Endothelial cell of umbilical vein (primary cell): Measurements from ENCODE around the gene SLC38A11. TPM values are rescaled to one million over a fixed set of nuclear protein-coding genes. Genes with fewer than 3 reads are reported as not detected.

Experiments used
- BruUV-seq: library from RNA; stranded (reverse); fragments of 400-500 nt; replicated peaks from 2 replicates; lab custom pipeline; 2021; lab: Mats Ljungman, UMichigan
- CTCF ChIA-PET: fragments of 300-600, 350-600 bp; sonication (Branson Sonifier 250); formaldehyde crosslinking; loops from one replicate; lab custom pipeline; 2021; ENCODE audit warnings: antibody characterized with exemption, inconsistent platforms; lab: Charles Lee
- POLR2A ChIA-PET: fragments of 300-600, 350-600 bp; sonication (Branson Sonifier 250); formaldehyde crosslinking; loops from one replicate; lab custom pipeline; 2021; ENCODE audit warnings: antibody characterized with exemption, inconsistent platforms; lab: Charles Lee
- DNase-seq: peaks from one replicate; pipeline ENCODE4 v3.0.0-alpha.2; 2011; ENCODE audit warnings: low read depth, low spot score
- FAIRE-seq: peaks from 2 replicates; lab custom pipeline; 2011; peaks lifted over from hg19 to GRCh38; lab: Jason Lieb, UNC
- H2AFZ ChIP-seq: 2 replicates; pipeline ENCODE4 v1.6.0; 2012; ENCODE audit warnings: low read depth, low read length, control low read depth, inconsistent platforms
- H3K27ac ChIP-seq: 2 replicates; pipeline ENCODE4 v1.5.1; 2011; ENCODE audit warnings: low read depth, mild to moderate bottlenecking, control low read depth, low read length, moderate library complexity; ENCODE audit not compliant: insufficient read depth
- H3K27me3 ChIP-seq, 2 experiments: 2 replicates each; pipeline versions ENCODE4 v1.6.0 to v1.6.1; 2011; ENCODE audit warnings: low read length in 2 of 2, mixed read lengths in 1 of 2; ENCODE audit not compliant: control insufficient read depth in 2 of 2, insufficient read depth in 2 of 2
- H3K36me3 ChIP-seq, 2 experiments: 2 replicates in 1 of 2; 3 replicates in 1 of 2; pipeline ENCODE4 v1.5.1; 2011; ENCODE audit warnings: low read length in 2 of 2, mild to moderate bottlenecking in 1 of 2, moderate library complexity in 1 of 2; ENCODE audit not compliant: control insufficient read depth in 2 of 2, insufficient read depth in 2 of 2; ENCODE audit errors: extremely low read depth in 1 of 2
- H3K4me1 ChIP-seq: 3 replicates; pipeline ENCODE4 v1.5.1; 2011; ENCODE audit warnings: mild to moderate bottlenecking, low read length; ENCODE audit not compliant: control insufficient read depth, insufficient read depth; ENCODE audit errors: extremely low read depth
- H3K4me2 ChIP-seq: 2 replicates; pipeline ENCODE4 v1.6.1; 2011; ENCODE audit warnings: low read length, control low read depth, mixed read lengths; ENCODE audit not compliant: insufficient read depth
- H3K4me3 ChIP-seq, 3 experiments: fragments of 200-600 bp in 1 of 3; sonication (generic), shearing (Covaris generic) in 1 of 3; replicated peaks in 1 of 3; 2 replicates each; pipeline ENCODE4 v1.5.1; 2011 to 2016; ENCODE audit warnings: control low read depth in 3 of 3, low read length in 3 of 3, mild to moderate bottlenecking in 2 of 3, inconsistent platforms in 1 of 3, low read depth in 1 of 3, moderate library complexity in 1 of 3; ENCODE audit not compliant: insufficient read depth in 1 of 3
- H3K79me2 ChIP-seq: 2 replicates; pipeline ENCODE4 v1.6.0; 2012; ENCODE audit warnings: low read length, inconsistent platforms; ENCODE audit not compliant: control insufficient read depth, insufficient read depth
- H3K9ac ChIP-seq: replicated peaks from 2 replicates; pipeline ENCODE3; 2011; ENCODE audit warnings: low read length, control low read depth; ENCODE audit not compliant: insufficient read depth; ENCODE audit errors: extremely low read depth
- H3K9me1 ChIP-seq: replicated peaks from 3 replicates; pipeline ENCODE4 v1.6.0; 2011; ENCODE audit warnings: mild to moderate bottlenecking, low read length; ENCODE audit not compliant: control insufficient read depth, insufficient read depth; ENCODE audit errors: extremely low read depth
- H3K9me3 ChIP-seq: replicated peaks from 2 replicates; pipeline ENCODE4 v1.5.1; 2012; ENCODE audit warnings: low read length, inconsistent platforms; ENCODE audit not compliant: control insufficient read depth, insufficient read depth
- H4K20me1 ChIP-seq: replicated peaks from 2 replicates; pipeline ENCODE3; 2011; ENCODE audit warnings: mild to moderate bottlenecking, low read length; ENCODE audit not compliant: control insufficient read depth, insufficient read depth; ENCODE audit errors: extremely low read depth
- EZH2 ChIP-seq: IDR thresholded peaks from 2 replicates; pipeline ENCODE4 v1.6.1; 2012; ENCODE audit warnings: borderline replicate concordance, low read depth, mild to moderate bottlenecking, moderate library complexity, low read length, inconsistent platforms; ENCODE audit not compliant: severe bottlenecking
- FOS ChIP-seq: IDR thresholded peaks from 2 replicates; pipeline ENCODE4 v1.6.1; 2011; ENCODE audit warnings: mild to moderate bottlenecking, low read length, moderate library complexity, borderline replicate concordance; ENCODE audit not compliant: insufficient read depth
- GATA2 ChIP-seq: IDR thresholded peaks from 2 replicates; pipeline ENCODE4 v1.7.0; 2011; ENCODE audit warnings: low read depth, mild to moderate bottlenecking, moderate library complexity, mixed read lengths, low read length; ENCODE audit not compliant: insufficient read length, insufficient read depth
- JUN ChIP-seq: IDR thresholded peaks from 2 replicates; pipeline ENCODE4 v1.6.1; 2011; ENCODE audit warnings: borderline replicate concordance, low read depth; ENCODE audit not compliant: insufficient read length, insufficient read depth
- MYC ChIP-seq: IDR thresholded peaks from one replicate; pipeline ENCODE4 v1.6.1; 2011; ENCODE audit warnings: mild to moderate bottlenecking, low read depth, low read length
- POLR2A ChIP-seq: IDR thresholded peaks from 2 replicates; pipeline ENCODE4 v1.6.1; 2012; ENCODE audit warnings: low read depth, mild to moderate bottlenecking, control low read depth, low read length
- POLR2AphosphoS5 ChIP-seq: IDR thresholded peaks from 2 replicates; pipeline ENCODE4 v1.6.1; 2012; ENCODE audit warnings: low read depth, mild to moderate bottlenecking, control low read depth, low read length, moderate library complexity; ENCODE audit not compliant: insufficient read depth
- dilution Hi-C: fragments of 300-500 bp; cut with MboI; formaldehyde crosslinking; loops from one replicate; pipeline ENCODE4 v1.15.0; 2019; ENCODE audit warnings: low sequenced_read_pairs; ENCODE audit not compliant: extremely low pct_ligation_motif_present
- intact Hi-C: fragments of 100-400 bp; cut with micrococcal nuclease; formaldehyde crosslinking; loops from one replicate; pipeline ENCODE4 v1.10.0; 2022
- polyA plus RNA-seq, 4 experiments: library from polyadenylated mRNA; depleted of rRNA in 3 of 4; stranded (reverse) in 3 of 4; unstranded in 1 of 4; fragments of >200 nt; gene quantifications; 2 replicates each; pipeline versions ENCODE4 v1.2.1 to v1.2.3, GENCODE V29; 2011 to 2012; ENCODE audit warnings: missing spikeins in 1 of 4
- total RNA-seq: library from RNA; stranded (reverse); gene quantifications from 2 replicates; pipeline ENCODE4 v1.2.3, GENCODE V29; 2021
- TF ChIP-seq, protein P1 (sequence below): IDR thresholded peaks from 2 replicates; pipeline ENCODE4 v1.6.1; 2011; ENCODE audit not compliant: insufficient read depth, insufficient read length
- TF ChIP-seq, protein P2 (sequence below), 2 donors: IDR thresholded peaks; 1 replicate in 1 of 2; 2 replicates in 1 of 2; pipeline ENCODE4 v1.5.1; 2011; ENCODE audit warnings: low read length in 2 of 2, mild to moderate bottlenecking in 2 of 2, moderate library complexity in 2 of 2, control low read depth in 1 of 2, inconsistent platforms in 1 of 2, low read depth in 1 of 2; ENCODE audit not compliant: insufficient read depth in 1 of 2; ENCODE audit errors: extremely low read depth in 1 of 2

The SLC38A11 gene
- total and polyA plus RNA-seq, 2 donors (not counting 3 experiments of a cell fraction or from before 2014, with no cell fraction given), result not detected

DNA sequence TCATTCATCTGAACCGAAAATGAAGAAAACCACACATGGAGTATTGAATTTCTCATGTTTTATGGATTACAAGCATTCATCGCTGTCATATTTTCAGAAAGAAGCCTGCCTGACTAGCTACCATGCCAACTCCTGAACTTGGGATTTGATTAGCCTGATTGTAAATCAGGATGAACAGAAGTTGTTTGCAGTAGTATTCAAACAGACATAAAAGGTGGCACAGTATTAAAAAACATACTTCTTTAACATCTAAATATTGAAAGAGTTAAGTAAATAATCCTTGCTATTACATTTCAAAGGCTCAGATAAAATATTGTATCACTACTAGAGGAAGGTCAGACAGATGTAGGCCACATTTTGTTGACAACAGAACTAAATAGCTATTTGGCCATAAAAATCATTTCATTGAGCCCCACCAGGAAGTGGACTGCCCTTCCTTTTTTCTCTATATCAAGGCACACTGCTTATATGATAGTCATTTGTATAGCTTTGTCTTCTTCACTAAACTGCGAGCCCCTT, 21.6 kb downstream of the SLC38A11 start:
- no TSS peak for BruUV-seq
- no peak for FAIRE-seq
- no peaks in the 10 kb centered on the region for H3K27me3 ChIP-seq
- no peak overlapping the region for H3K4me2 ChIP-seq
- no peak overlapping the region for H3K27ac ChIP-seq
- ChIA-PET CTCF (interaction anchor here (0.7 to 1.4 kb wide), 2 partner anchors 21 to 270 kb away, joined by 3 read pairs; partner anchors contain the start of gene SCN3A), POLR2A (no interaction called here)
- no peaks in the 10 kb centered on the region for H3K36me3 ChIP-seq
- H2AFZ ChIP-seq, result peak overlapping the region; percentile 11
- no peak overlapping the region for H3K4me3 ChIP-seq
- TF ChIP-seq, protein P1, sequence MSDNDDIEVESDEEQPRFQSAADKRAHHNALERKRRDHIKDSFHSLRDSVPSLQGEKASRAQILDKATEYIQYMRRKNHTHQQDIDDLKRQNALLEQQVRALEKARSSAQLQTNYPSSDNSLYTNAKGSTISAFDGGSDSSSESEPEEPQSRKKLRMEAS, result no peak
- TF ChIP-seq EZH2 (no peak), FOS (no peak), MYC (no peak), POLR2AphosphoS5 (no peak), POLR2A (no peak), JUN (no peak), GATA2 (no peak)
- TF ChIP-seq, protein P2, sequence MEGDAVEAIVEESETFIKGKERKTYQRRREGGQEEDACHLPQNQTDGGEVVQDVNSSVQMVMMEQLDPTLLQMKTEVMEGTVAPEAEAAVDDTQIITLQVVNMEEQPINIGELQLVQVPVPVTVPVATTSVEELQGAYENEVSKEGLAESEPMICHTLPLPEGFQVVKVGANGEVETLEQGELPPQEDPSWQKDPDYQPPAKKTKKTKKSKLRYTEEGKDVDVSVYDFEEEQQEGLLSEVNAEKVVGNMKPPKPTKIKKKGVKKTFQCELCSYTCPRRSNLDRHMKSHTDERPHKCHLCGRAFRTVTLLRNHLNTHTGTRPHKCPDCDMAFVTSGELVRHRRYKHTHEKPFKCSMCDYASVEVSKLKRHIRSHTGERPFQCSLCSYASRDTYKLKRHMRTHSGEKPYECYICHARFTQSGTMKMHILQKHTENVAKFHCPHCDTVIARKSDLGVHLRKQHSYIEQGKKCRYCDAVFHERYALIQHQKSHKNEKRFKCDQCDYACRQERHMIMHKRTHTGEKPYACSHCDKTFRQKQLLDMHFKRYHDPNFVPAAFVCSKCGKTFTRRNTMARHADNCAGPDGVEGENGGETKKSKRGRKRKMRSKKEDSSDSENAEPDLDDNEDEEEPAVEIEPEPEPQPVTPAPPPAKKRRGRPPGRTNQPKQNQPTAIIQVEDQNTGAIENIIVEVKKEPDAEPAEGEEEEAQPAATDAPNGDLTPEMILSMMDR (IDR thresholded peaks at IDR 0.05; ENCODE audit: extremely low read depth in 1 of 2, insufficient read depth in 1 of 2, low read depth in 1 of 2, low read length in 2 of 2), result no peak
- no peaks in the 10 kb centered on the region for H3K9me3 ChIP-seq
- dilution Hi-C loops (no loop called here), intact Hi-C loops (no loop called here)
- H3K9ac ChIP-seq, result no peak overlapping the region
- H3K4me1 ChIP-seq, result no peaks in the 10 kb centered on the region
- H3K79me2 ChIP-seq, result no peaks in the 10 kb centered on the region
- no peaks in the 10 kb centered on the region for H3K9me1 ChIP-seq
- H4K20me1 ChIP-seq, result no peaks in the 10 kb centered on the region
- no peak for DNase-seq
